Cerebellar cortex (tissue), 1 donor: ENCODE results near the gene TRIM59.
"Not testable (repeated sequence)": the region's sequence is repeated elsewhere in the genome, so short reads cannot be mapped to it uniquely, and the experiment has no call there.

Source experiments
- DNase-seq: peaks from one replicate; pipeline ENCODE4 v3.0.0-alpha.2; 2015; ENCODE audit warnings: low spot score

The TRIM59 gene

DNA sequence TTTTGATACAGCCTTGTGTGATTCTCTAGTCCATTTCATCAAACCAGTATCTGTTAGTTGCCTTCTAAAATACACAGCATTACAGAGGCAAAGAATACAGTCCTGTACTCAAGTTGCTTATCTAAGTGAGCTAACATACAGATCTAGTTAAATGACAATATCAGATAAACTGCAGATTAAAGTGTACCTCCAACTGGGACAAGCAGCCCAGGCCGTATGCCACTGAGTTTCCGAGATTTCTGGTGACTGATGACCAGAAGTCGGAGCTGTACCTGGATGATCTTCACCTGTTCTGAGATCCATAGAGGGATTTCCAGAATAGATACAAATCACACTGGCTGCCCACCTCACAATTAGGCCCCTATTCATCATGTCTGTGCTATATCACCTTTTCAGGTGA lies 6.3 kb upstream of the TRIM59 start:
- DNase-seq: no peak

DNA sequence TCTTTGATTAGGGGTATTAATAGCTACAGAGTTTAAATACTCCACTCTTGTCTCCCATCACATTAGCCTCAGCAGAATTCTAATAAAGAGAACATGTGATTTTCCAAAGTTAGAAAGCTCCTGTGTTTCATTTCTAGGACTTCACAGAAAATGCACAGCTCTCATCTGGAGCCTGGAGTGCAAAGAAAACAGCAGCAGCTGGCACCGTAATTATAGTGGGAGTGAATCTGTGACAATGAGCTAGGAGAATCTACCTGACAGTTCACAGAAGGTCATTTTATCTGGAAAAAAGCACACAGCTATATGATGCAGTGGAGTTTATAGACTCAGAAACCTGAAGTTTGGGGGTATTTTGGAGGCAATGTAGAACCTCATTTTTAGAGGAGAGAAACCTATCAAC lies 5.4 kb upstream of the TRIM59 start:
- DNase-seq: no peak

DNA sequence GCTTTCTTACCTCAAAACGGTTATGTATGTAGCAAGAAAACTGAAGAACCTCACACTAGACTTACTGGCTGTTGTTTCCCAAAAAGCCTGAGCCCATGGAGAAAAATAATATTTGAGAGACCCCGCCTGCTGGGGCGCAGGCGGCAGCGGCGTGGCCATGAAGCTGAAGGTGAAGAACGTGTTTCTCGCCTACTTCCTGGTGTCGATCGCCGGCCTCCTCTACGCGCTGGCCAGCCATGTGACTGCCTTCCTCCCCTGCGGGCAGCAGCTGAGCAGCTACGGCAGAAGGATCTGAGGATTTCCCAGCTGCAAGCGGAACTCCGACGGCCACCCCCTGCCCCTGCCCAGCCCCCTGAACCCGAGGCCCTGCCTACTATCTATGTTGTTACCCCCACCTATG lies 2.7 kb upstream of the TRIM59 start:
- not testable (repeated sequence) for DNase-seq

DNA sequence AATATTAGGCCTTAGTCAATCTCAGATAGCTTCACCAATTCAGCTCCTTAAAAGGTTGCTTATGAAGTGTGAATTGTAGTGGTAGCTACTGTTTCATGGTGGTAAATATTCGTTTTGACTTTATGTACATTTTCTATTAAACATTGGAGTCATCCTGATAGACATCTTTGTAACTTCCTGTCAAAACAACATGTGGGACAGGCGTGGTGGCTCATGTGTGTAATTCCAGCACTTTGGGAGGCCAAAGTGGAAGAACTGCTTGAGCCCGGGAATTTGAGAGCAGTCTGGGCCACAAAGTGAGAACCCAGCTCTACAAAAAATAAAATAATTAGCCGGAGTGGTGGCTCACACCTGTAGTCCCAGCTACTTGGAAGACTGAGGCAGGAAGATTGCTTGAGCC lies 2.0 kb upstream of the TRIM59 start:
- no peak for DNase-seq

DNA sequence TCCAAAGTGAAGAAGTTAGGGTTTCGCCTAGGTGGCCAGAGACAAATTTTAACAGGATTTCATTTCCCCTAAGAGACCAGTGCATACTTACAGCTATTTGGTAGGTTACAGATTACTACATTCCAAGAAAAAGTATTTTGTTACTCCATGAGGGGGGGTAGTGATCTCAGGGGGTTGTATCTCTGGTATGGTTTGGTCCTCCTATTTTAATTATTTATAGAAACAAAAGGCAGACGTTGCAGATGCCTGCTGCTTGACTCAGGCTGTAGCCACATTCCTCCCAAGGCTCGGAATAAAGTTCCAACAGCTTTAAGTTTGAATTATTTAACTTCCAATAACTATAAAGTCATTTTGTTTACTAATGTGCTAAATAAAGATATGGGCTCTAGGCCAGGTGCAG lies 1.3 kb upstream of the TRIM59 start:
- DNase-seq: no peak

DNA sequence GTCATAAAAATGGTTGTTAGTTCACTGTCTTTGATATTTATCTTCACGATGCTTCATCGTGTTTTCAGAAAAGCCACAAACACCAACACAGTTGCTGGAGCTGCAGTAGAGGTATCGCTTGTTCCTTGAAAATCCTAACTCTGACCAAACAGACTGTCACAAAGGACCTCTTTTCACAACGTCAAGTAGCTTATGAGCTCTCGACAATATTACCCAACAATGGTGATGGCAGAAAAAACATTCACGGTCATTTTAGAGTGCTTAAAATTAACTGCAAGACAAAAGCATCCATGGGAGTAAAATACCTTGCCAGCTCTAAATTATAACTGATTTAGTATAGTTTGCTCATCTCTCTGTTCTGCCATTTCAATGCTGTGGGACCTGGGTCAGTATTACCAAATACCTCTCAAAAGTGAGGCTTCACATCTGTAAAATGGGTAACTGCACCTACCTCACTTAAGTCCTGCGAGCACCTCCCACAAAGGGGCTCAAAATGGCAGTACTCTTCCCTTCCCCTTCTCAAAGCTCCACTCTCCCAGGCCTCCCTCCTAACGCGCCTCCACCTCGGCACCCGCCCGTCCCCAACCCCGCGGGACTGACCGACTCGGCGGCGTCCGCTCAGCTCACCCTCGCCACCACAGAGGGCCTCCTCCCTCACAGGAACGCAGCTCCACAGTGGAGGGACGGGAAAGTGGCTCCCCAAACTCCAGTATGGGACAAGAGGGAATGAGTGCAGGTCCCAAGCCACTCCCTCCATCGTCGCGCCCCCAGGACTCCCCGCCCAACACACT lies 546 bp downstream of the TRIM59 start:
- DNase-seq: no peak

DNA sequence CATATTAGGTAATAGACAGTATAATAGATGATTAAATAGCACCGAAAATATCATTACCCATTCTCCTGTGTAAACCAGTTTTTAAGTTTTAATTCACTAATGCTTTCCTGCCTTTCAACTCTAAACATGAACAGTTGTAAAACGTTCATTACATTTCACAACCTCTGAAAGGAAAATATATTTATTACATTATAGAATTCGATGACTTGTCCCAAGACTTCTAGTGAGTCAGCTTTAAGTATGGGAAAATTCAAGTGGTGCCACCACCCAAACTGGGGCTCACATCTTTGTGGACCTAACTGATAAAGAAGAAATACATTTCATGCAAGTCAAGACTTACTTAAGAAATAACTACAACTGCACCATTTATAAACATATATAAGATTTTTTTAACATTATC lies 2.0 kb downstream of the TRIM59 start:
- no peak for DNase-seq

DNA sequence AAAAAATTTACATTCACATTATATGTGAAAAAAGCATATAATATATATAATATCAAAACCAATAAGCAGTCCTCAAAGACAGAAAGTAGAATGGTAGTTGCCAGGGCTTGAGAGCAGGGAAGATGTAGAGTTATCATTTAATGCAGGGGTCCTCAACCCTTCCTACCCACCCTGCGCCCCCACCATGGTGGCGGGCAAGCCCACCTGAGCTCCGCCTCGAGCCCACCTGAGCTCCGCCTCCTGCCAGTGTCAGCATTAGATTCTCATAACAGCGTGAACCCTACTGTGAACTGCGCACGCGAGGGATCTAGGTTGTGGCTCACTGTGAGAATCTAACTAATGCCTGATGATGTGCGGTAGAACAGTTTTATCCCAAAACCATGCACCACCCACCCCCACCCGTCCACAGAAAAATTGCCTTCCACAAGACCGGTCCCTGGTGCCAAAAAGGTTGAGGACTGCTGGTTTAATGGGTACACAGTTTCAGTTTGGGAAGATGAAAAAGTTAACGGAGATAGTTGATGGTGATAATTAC lies 3.0 kb downstream of the TRIM59 start:
- DNase-seq: no peak

DNA sequence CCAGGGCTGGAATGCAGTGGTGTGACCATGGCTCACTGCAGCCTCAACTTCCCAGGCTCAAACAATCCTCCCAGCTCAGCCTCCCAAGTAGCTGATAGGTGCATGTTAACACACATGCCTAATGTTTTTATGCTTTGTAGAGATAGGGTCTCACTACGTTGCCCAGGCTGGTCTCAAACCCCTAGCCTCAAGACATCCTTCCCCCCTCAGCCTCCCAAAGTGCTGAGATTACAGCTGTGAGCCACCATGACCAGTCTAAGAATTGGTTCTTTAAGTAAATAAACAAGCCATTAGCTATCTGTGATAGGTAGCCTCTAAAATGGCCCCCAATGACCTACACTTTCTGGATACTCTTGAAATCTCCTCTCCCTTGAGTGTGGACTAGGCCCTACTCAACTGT lies 3.7 kb downstream of the TRIM59 start:
- no peak for DNase-seq

DNA sequence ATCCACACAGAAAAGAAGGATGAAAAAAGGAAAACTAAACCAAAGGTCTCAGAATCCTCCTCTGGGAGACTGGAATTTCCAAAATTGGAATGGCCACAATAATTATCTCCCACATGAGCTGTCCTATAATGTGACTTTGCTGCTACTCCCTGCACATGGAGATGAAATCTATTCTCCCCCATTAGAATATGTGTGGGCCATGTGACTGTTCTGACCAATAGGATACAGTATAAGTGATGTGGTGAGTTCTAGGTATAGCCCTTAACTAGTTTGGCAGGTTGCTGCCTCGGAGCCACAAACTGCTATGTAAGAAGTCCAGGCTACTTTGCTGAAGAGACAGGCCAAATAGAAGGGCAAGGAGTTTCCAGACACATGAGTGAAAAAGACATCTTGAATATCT lies 5.2 kb downstream of the TRIM59 start:
- DNase-seq: no peak

DNA sequence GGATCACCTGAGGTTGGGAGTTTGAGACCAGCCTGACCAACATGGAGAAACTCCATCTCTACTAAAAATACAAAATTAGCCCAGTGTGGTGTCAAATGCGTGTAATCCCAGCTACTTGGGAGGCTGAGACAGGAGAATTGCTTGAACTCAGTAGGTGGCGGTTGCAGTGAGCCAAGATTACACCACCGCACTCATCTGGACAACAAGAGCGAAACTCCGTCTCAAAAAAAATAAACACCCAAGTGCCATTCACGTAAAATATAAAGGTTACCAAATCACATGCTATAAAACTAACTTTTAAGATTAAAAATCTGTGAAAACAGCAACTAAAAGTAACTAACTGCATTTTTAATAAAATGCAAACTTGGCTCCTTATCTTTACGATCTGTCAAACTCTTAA lies 8.9 kb downstream of the TRIM59 start:
- no peak for DNase-seq

DNA sequence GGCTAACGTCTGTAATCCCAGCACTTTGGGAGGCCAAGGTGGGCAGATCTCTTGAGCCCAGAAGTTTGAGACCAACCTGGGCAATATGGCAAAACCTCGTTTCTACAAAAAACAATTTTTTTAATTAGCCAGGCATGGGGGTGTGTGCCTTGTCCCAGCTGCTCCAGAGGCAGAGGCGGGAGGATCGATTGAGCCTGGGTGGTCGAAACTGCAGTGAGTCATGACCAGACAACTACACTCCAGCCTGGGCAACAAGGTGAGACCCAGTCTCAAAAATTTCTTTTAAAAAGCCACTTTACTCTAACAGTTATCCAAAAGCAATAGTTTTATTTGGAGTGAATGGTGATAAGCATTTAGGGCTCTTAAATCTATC lies 12.5 kb downstream of the TRIM59 start:
- DNase-seq: no peak

DNA sequence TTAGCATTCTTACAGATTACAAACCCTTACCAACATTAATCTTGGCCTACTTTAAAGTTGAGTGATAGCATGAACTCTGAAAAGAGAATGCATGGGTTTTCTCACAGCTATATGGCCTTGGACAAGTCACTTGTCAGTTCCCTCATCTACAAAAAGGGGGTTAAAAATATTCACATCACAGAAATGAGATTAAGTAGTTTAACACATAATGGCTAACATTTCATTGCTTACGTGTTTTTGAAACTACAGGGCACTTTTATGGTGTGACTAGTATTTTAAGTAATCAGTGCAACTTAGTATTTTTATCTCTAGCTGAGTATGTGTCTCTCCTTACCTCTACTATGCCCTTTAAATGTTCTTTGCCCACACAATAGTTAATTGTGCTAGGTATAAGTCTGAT lies 13.8 kb downstream of the TRIM59 start:
- no peak for DNase-seq

DNA sequence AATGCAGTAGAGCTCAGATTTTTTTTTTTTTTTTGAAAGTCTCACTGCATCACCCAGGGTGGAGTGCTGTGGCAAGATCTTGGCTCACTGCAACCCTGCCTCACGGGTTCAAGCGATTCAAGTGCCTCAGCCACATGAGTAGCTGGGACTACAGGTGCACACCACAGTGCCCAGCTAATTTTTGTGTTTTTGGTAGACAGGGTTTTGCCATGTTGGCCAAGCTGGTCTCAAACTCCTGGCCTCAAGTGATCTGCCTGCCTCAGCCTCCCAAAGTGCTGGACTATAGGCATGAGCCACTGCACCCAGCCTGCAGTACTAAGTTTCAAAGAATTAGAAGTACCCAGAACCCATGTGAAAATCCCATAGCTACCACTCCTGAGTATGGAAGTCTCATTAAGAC lies 14.5 kb downstream of the TRIM59 start:
- no peak for DNase-seq

DNA sequence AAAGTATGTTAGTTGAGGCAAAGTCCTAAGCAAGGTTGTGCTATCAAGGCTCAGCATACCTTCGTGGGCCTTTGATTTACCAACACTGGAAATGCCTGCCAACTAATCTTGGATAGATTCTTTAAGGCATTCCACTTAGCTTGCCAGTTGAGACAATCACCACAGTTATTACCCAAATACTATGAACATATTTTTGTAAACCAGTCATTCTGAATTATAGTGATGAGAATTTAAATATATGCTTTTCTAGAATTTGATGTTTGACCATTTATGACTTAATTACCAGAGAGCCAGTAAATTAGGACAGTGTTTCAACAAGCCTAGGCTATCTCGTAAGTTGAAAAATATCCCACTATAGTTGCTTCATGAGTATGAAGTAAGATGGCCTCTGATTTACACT lies 15.5 kb downstream of the TRIM59 start:
- no peak for DNase-seq

DNA sequence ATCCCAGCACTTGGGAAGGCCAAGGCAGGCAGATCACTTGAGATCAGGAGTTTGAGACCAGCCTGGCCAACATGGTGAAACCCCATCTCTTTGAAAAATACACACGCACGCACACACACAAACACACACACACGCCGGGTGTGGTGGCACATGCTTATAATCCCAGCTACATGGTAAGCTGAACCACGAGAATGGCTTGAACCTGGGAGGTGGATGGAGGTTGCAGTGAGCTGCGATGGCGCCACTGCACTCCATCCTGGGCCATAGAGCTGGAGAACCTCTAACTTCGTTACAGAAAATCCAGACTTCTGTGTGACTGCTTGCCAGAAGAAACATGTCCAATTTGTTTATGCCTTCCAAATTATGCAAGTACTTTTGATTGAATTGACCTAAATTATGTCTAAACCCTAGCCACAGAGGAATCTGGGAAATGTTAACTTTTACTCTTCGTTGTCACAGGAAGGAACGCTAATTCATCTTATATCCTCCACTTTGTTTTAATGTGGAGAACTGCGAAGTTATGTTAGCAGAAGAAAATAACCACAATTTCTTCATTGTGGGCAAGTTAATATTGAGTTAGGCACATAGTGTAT lies 21.7 kb downstream of the TRIM59 start:
- DNase-seq: no peak

DNA sequence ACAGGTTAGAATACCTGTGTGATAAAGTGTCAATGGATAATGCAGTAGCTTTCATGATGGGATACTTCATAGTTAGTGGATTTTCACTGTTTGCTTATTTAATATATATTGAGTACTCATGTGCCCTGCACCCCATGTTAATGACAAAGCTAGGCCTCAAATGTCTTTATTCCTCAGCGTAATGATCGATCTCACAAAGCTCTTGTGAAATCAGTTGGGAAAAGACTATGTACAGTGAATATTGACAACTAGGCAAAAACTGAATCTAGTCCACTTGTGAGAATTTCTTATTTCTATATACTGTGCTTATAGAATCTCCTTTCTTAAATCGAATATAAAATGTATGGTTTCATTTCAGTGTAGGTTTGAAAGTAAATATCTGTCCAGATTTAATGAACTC lies 32.3 kb downstream of the TRIM59 start:
- no peak for DNase-seq

DNA sequence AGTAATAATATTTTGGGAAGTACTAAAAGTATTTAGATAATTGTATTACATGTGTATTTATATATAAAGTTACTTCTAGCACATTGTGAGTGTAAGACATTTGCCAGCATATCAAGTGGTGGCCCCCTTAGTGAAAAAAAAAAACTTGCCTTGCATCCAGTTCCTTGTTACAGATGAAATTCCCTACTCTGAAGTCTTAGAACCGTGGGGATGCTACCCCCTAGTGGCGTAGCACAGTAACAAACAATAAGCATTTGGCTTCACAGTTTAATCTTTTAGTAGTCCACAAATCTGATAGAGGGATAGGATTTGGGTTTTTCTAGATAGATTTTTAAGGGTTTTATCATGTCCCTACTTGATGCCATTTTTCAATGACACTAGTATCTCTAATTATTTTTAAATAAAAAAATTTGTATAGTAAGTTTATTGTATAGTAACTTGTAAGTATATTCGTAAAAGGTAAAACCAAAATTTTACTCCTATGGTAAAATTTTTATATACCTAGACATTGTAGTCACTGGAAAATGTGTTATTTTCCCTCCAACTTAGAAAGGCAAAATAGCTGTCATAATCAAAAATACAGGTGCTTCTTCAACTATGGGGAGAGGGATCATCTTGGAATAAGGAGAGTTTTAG lies 35.9 kb downstream of the TRIM59 start:
- peak; percentile 83 for DNase-seq

DNA sequence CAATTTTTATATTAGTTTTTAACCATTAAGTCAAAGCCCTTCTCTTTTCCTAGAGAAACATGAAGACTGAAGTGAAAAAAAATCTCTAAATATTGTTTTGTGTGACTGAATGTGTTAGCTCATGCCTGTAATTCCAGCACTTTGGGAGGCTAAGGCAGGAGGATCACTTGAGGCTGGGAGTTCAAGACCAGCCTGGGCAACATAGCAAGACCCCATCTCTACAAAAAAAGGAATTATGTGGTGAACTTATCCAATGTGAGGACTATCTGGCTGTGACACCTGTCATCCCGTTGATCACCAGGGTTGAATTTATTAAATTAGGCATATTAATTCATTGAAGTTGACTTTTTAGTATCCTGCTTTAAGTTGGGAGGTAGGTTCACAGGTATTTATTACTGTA lies 37.1 kb downstream of the TRIM59 start:
- no peak for DNase-seq

DNA sequence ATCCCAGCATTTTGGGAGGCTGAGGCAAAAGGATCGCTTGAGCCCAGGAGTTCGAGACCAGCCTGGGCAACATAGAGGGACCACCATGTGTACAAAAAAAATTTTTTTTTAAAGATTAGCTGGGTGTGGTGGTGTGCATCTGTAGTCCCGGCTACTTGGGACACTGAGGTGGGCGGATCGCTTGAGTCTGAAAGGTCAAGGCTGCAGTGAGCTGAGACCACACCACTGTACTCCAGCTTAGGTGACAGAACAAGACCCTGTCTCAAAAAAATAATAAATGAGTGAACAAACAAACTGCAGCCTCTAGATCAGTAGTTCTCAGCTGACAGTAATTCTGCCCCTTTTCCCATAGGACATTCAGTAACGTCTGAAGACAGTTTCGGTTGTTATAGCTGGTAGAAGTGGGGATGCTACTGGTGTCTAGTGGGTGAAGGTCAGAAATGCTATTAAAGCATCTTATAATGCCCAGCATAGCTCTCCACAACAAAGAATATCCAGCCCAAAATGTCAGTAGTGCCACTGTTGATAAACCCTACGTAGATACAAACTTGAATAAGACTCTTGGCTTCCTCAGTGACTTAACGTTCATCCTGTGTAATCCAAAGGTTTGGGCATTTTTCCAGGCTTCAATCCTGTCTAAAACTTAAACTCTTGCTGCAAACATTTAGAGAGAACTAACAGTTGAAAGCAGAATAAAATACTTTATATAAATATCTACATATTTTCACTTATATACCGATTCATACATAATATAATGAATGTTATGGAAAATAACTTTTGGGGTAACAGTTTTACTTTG lies 39.6 kb downstream of the TRIM59 start:
- no peak for DNase-seq

DNA sequence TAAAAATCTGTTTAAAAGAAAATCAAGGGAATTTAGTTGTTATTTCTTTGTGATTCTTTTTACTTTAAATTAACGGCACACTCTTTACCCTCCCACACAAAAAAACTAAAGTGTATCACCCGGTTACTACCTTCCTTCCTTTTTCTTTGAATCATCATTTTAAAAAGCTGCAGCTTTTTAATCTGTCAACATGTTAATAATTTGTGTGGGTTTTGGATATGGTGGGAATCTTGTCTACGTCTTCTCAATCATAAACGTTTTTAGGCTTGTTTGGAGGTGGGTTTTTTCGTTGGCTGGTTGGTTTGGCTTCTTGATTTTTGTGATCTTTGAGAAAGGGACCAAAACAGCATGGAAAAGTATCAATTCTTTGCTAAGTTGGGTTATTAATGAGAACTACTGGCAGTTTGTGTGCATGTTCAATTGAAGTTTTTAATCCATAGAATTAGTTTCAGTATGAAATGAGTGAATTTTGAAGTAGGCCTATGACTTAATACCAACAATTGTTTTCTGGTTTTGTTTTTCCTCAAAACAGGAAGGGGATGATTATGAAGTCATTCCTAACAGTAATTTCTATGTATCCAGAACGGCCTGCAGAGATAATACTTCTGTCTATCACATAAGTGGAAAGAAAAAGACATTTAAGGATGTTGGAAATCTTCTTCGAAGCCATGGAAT lies 45.7 kb downstream of the TRIM59 start:
- no peak for DNase-seq

DNA sequence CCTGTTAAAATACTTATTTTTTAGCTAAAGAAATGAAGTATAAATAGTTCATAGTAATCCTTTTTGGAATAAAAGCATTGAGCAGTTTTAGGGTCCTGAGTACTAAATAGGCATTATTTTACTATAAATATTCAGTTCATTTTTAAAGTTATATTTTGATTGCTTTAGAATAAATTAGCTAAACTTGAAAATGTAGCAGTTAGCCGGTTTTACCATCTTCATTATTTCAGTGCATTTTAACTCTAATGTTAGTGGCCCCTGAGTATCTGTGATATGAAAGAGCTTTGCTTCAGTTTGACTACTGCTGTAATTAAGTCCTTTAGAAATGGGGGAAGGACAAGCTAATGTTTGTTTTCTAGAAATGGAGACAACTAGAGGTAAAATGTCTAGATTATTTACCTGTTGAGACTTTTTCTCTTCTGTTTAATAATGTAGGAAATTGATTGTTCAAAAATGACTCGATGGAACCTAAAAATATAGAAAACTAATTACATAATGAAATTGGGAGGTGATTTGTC lies 46.5 kb downstream of the TRIM59 start:
- no peak for DNase-seq
